Measurements from ENCODE around the gene THAP8.
"Not testable (repeated sequence)": the region's sequence is repeated elsewhere in the genome, so short reads cannot be mapped to it uniquely, and the experiment has no call there.

Gene THAP8

GRCh38 chr19:36072081-36072480 is 18.0 kb upstream of the THAP8 start:
- no peak overlapping the region for H3K27ac ChIP-seq
- DNase-seq (ENCODE audit: low read depth, low spot score) = no peak

GRCh38 chr19:36068810-36069499 is 14.9 kb upstream of the THAP8 start:
- H3K27ac ChIP-seq; DNase-seq (ENCODE audit: low read depth, low spot score): not testable (repeated sequence)

GRCh38 chr19:36067681-36068080 is 13.6 kb upstream of the THAP8 start:
- DNase-seq (ENCODE audit: low read depth, low spot score) = no peak
- no peak overlapping the region for H3K27ac ChIP-seq

GRCh38 chr19:36064826-36065225 is 10.7 kb upstream of the THAP8 start:
- H3K27ac ChIP-seq = no peak overlapping the region
- DNase-seq (ENCODE audit: low read depth, low spot score) = no peak

- no peak overlapping the region for H3K27ac ChIP-seq
- no peak for DNase-seq (ENCODE audit: low read depth, low spot score)
These were observed 7.3 kb upstream of the THAP8 start for GRCh38 chr19:36061367-36061766.

- H3K27ac ChIP-seq = no peak overlapping the region
- no peak for DNase-seq (ENCODE audit: low read depth, low spot score)
These were observed 6.3 kb upstream of the THAP8 start for GRCh38 chr19:36060430-36060829.

- DNase-seq (ENCODE audit: low read depth, low spot score) = no peak
- H3K27ac ChIP-seq = no peak overlapping the region
These were observed 5.3 kb upstream of the THAP8 start for GRCh38 chr19:36059180-36059910.

GRCh38 chr19:36058481-36059179 is 4.5 kb upstream of the THAP8 start:
- no peak for DNase-seq (ENCODE audit: low read depth, low spot score)
- no peak overlapping the region for H3K27ac ChIP-seq

GRCh38 chr19:36054733-36055686 is 925 bp upstream of the THAP8 start, which contains the start of gene WDR62:
WDR62 (plus strand) TSS chr19:36054897; CDS start chr19:36054972, 75 bp downstream.
- DNase-seq (ENCODE audit: low read depth, low spot score) = peak; percentile 59
- peak within 1 kb of the TSS; percentile 91 for H3K27ac ChIP-seq

GRCh38 chr19:36051637-36052036 is 2.4 kb downstream of the THAP8 start:
- DNase-seq (ENCODE audit: low read depth, low spot score) = no peak
- H3K27ac ChIP-seq = no peak overlapping the region

GRCh38 chr19:36051236-36051635 is 2.8 kb downstream of the THAP8 start:
- no peak overlapping the region for H3K27ac ChIP-seq
- no peak for DNase-seq (ENCODE audit: low read depth, low spot score)

GRCh38 chr19:36049080-36049698 is 4.9 kb downstream of the THAP8 start:
- no peak overlapping the region for H3K27ac ChIP-seq
- DNase-seq (ENCODE audit: low read depth, low spot score) = peak; percentile 96

GRCh38 chr19:36047835-36048234 is 6.2 kb downstream of the THAP8 start:
- H3K27ac ChIP-seq = no peak overlapping the region
- DNase-seq (ENCODE audit: low read depth, low spot score) = no peak

GRCh38 chr19:36046443-36047050 is 7.5 kb downstream of the THAP8 start:
- DNase-seq (ENCODE audit: low read depth, low spot score) = no peak
- no peak overlapping the region for H3K27ac ChIP-seq

- no peak for DNase-seq (ENCODE audit: low read depth, low spot score)
- H3K27ac ChIP-seq = no peak overlapping the region
These were observed 10.1 kb downstream of the THAP8 start for GRCh38 chr19:36043952-36044351.

- no peak overlapping the region for H3K27ac ChIP-seq
- no peak for DNase-seq (ENCODE audit: low read depth, low spot score)
These were observed 12.3 kb downstream of the THAP8 start for GRCh38 chr19:36041831-36042230.

GRCh38 chr19:36041092-36041491 is 13.0 kb downstream of the THAP8 start:
- not testable (repeated sequence) for DNase-seq (ENCODE audit: low read depth, low spot score); H3K27ac ChIP-seq

- no peak for DNase-seq (ENCODE audit: low read depth, low spot score)
- H3K27ac ChIP-seq = no peak overlapping the region
These were observed 13.6 kb downstream of the THAP8 start for GRCh38 chr19:36040495-36040894.
